GF-D8 (cell line): ENCODE results near the gene CBX8.

Experiments used
- DNase-seq: peaks from one replicate; lab custom pipeline; 2025; lab: John Stamatoyannopoulos, UW

The CBX8 gene

GRCh38 chr17:79804856-79805696 is 8.2 kb upstream of the CBX8 start:
- DNase-seq, result peak; percentile 2

- peak; percentile 62 for DNase-seq
These were observed 7.3 kb upstream of the CBX8 start for GRCh38 chr17:79803997-79804855.

GRCh38 chr17:79803421-79803996 is 6.6 kb upstream of the CBX8 start:
- DNase-seq, result peak; percentile 11

- peak; percentile 47 for DNase-seq
These were observed 6.0 kb upstream of the CBX8 start for GRCh38 chr17:79802736-79803420.

GRCh38 chr17:79802039-79802735 is 5.3 kb upstream of the CBX8 start:
- DNase-seq, result peak; percentile 11

GRCh38 chr17:79801156-79802038 is 4.5 kb upstream of the CBX8 start:
- DNase-seq, result no peak

- DNase-seq, result peak; percentile 49
These were observed 3.7 kb upstream of the CBX8 start for GRCh38 chr17:79800325-79801155.

- DNase-seq, result no peak
These were observed 2.9 kb upstream of the CBX8 start for GRCh38 chr17:79799538-79800324.

GRCh38 chr17:79799174-79799537 is 2.3 kb upstream of the CBX8 start:
- DNase-seq, result no peak

GRCh38 chr17:79798299-79799173 is 1.7 kb upstream of the CBX8 start:
- DNase-seq, result peak; percentile 40

GRCh38 chr17:79797492-79798298 is 818 bp upstream of the CBX8 start:
- DNase-seq, result peak; percentile 36

- peak; percentile 34 for DNase-seq
These were observed 474 bp downstream of the CBX8 start for GRCh38 chr17:79796444-79796762.

- DNase-seq, result no peak
These were observed 958 bp downstream of the CBX8 start for GRCh38 chr17:79795795-79796443.

GRCh38 chr17:79794659-79795511 is 2.0 kb downstream of the CBX8 start:
- no peak for DNase-seq

- no peak for DNase-seq
These were observed 3.0 kb downstream of the CBX8 start for GRCh38 chr17:79793924-79794304.
